Measurements from ENCODE around the gene DCUN1D2.
A peak's percentile ranks its signal among the peaks of the same experiment; 100 is the strongest.

The DCUN1D2 gene

GRCh38 chr13:113458253-113459065 lies 32.1 kb downstream of the DCUN1D2 start:
- H3K4me1 ChIP-seq (ENCODE audit: control insufficient read depth, low read length), result no peaks in the 10 kb centered on the region
- no peak overlapping the region for H3K27ac ChIP-seq (ENCODE audit: low read depth, low read length)
- no peak overlapping the region for H3K4me2 ChIP-seq (ENCODE audit: low read length)
- no peaks in the 10 kb centered on the region for H4K20me1 ChIP-seq (ENCODE audit: control insufficient read depth, insufficient read depth, low read depth, low read length)
- no peaks in the 10 kb centered on the region for H3K79me2 ChIP-seq (ENCODE audit: control insufficient read depth, low read length)
- TF ChIP-seq CTCF (IDR thresholded peaks at IDR 0.05; ENCODE audit: low read depth, low read length, poor library complexity, severe bottlenecking), result peak; percentile 63
- TF ChIP-seq EZH2phosphoT487 (IDR thresholded peaks at IDR 0.05; ENCODE audit: borderline replicate concordance, low read length), result no peak
- H3K4me3 ChIP-seq (ENCODE audit: low read length), result no peak overlapping the region
- peaks cover 67% of the 10 kb centered on the region for H3K36me3 ChIP-seq (ENCODE audit: control insufficient read depth, low read length)
- H3K27me3 ChIP-seq (ENCODE audit: control insufficient read depth, low read length), result no peaks in the 10 kb centered on the region
- no peaks in the 10 kb centered on the region for H3K9me2 ChIP-seq (replicated peaks; ENCODE audit: control insufficient read depth, low read length)
- H3F3A ChIP-seq (ENCODE audit: control insufficient read depth, insufficient read depth), result no peaks in the 10 kb centered on the region
- no peaks in the 10 kb centered on the region for H3K9me3 ChIP-seq (ENCODE audit: control insufficient read depth, insufficient read depth, low read length)

- Histone ChIP-seq H3K4me2 (ENCODE audit: low read length) (no peak overlapping the region), H3K27me3 (ENCODE audit: control insufficient read depth, low read length) (no peaks in the 10 kb centered on the region), H3K9me2 (replicated peaks; ENCODE audit: control insufficient read depth, low read length) (no peaks in the 10 kb centered on the region), H3K27ac (ENCODE audit: low read depth, low read length) (no peak overlapping the region), H3K79me2 (ENCODE audit: control insufficient read depth, low read length) (no peaks in the 10 kb centered on the region), H3K4me3 (ENCODE audit: low read length) (no peak overlapping the region), H3F3A (ENCODE audit: control insufficient read depth, insufficient read depth) (peaks cover 4% of the 10 kb centered on the region; the same call in 1 of the 2 replicates), H3K36me3 (ENCODE audit: control insufficient read depth, low read length) (peaks cover 62% of the 10 kb centered on the region), H3K4me1 (ENCODE audit: control insufficient read depth, low read length) (no peaks in the 10 kb centered on the region), H4K20me1 (ENCODE audit: control insufficient read depth, insufficient read depth, low read depth, low read length) (no peaks in the 10 kb centered on the region), H3K9me3 (ENCODE audit: control insufficient read depth, insufficient read depth, low read length) (no peaks in the 10 kb centered on the region)
- TF ChIP-seq CTCF (IDR thresholded peaks at IDR 0.05; ENCODE audit: low read depth, low read length, poor library complexity, severe bottlenecking) (no peak), EZH2phosphoT487 (IDR thresholded peaks at IDR 0.05; ENCODE audit: borderline replicate concordance, low read length) (no peak)
Observed at GRCh38 chr13:113457510-113457909, 33.0 kb downstream of the DCUN1D2 start.

- peaks cover 60% of the 10 kb centered on the region for H3K36me3 ChIP-seq (ENCODE audit: control insufficient read depth, low read length)
- H3F3A ChIP-seq (ENCODE audit: control insufficient read depth, insufficient read depth), result peaks cover 8% of the 10 kb centered on the region
- H3K27me3 ChIP-seq (ENCODE audit: control insufficient read depth, low read length), result no peaks in the 10 kb centered on the region
- H3K4me1 ChIP-seq (ENCODE audit: control insufficient read depth, low read length), result peaks cover 7% of the 10 kb centered on the region
- no peaks in the 10 kb centered on the region for H3K79me2 ChIP-seq (ENCODE audit: control insufficient read depth, low read length)
- H3K4me2 ChIP-seq (ENCODE audit: low read length), result no peak overlapping the region
- H3K27ac ChIP-seq (ENCODE audit: low read depth, low read length), result no peak overlapping the region
- no peak overlapping the region for H3K4me3 ChIP-seq (ENCODE audit: low read length)
- no peaks in the 10 kb centered on the region for H3K9me2 ChIP-seq (replicated peaks; ENCODE audit: control insufficient read depth, low read length)
- TF ChIP-seq CTCF (IDR thresholded peaks at IDR 0.05; ENCODE audit: low read depth, low read length, poor library complexity, severe bottlenecking) (no peak), EZH2phosphoT487 (IDR thresholded peaks at IDR 0.05; ENCODE audit: borderline replicate concordance, low read length) (no peak)
- H3K9me3 ChIP-seq (ENCODE audit: control insufficient read depth, insufficient read depth, low read length), result no peaks in the 10 kb centered on the region
- no peaks in the 10 kb centered on the region for H4K20me1 ChIP-seq (ENCODE audit: control insufficient read depth, insufficient read depth, low read depth, low read length)
Observed at GRCh38 chr13:113456116-113456702, 34.3 kb downstream of the DCUN1D2 start.
